ENCODE data around the gene FGD3.

The FGD3 gene

GRCh38 chr9:92984976-92985375, 37.7 kb downstream of the FGD3 start:
- no peaks in the 10 kb centered on the region for H4K20me1 ChIP-seq (ENCODE audit: insufficient read depth, low read length)
- H3K9ac ChIP-seq (ENCODE audit: low read length): no peak overlapping the region
- TF ChIP-seq EZH2phosphoT487 (IDR thresholded peaks at IDR 0.05; ENCODE audit: low read length): no peak
- TF ChIP-seq CTCF (IDR thresholded peaks at IDR 0.05; ENCODE audit: low read length): no peak
- no peak for TF ChIP-seq EZH2 (optimal IDR thresholded peaks at IDR 0.05; ENCODE audit: low read depth, low read length)
- H3K27ac ChIP-seq (ENCODE audit: low read length): no peak overlapping the region
- H2AFZ ChIP-seq (ENCODE audit: low read length): no peak overlapping the region
- H3K27me3 ChIP-seq (replicated peaks; ENCODE audit: insufficient read depth, low read length): no peaks in the 10 kb centered on the region
- DNase-seq: no peak
- no peak overlapping the region for H3K4me2 ChIP-seq (ENCODE audit: low read depth, low read length)
- peaks cover 6% of the 10 kb centered on the region for H3K4me1 ChIP-seq (ENCODE audit: low read length)
- H3K9me2 ChIP-seq (replicated peaks; ENCODE audit: insufficient read depth, low read length): no peaks in the 10 kb centered on the region
- H3K79me2 ChIP-seq (ENCODE audit: low read length): peaks cover 22% of the 10 kb centered on the region
- H3K36me3 ChIP-seq (replicated peaks; ENCODE audit: insufficient read depth, low read length): no peaks in the 10 kb centered on the region
- H3K9me3 ChIP-seq (replicated peaks; ENCODE audit: insufficient read depth, low read length): no peaks in the 10 kb centered on the region
- H3K4me3 ChIP-seq (ENCODE audit: low read length): no peak overlapping the region
- 0 out of 2 replicates have a peak, but pooled peaks cover 2% of the 10 kb centered on the region for H3F3A ChIP-seq (ENCODE audit: insufficient read depth, low read length)

- no peak for TF ChIP-seq EZH2phosphoT487 (IDR thresholded peaks at IDR 0.05; ENCODE audit: low read length)
- TF ChIP-seq CTCF (IDR thresholded peaks at IDR 0.05; ENCODE audit: low read length): peak; percentile 67
- TF ChIP-seq EZH2 (optimal IDR thresholded peaks at IDR 0.05; ENCODE audit: low read depth, low read length): no peak
- no peaks in the 10 kb centered on the region for H3K36me3 ChIP-seq (replicated peaks; ENCODE audit: insufficient read depth, low read length)
- no peak overlapping the region for H3K27ac ChIP-seq (ENCODE audit: low read length)
- H3K9me2 ChIP-seq (replicated peaks; ENCODE audit: insufficient read depth, low read length): no peaks in the 10 kb centered on the region
- H3K9ac ChIP-seq (ENCODE audit: low read length): no peak overlapping the region
- no peaks in the 10 kb centered on the region for H3K9me3 ChIP-seq (replicated peaks; ENCODE audit: insufficient read depth, low read length)
- no peak overlapping the region for H3K4me3 ChIP-seq (ENCODE audit: low read length)
- DNase-seq: peak; percentile 34
- H2AFZ ChIP-seq (ENCODE audit: low read length): no peak overlapping the region
- H3K4me1 ChIP-seq (ENCODE audit: low read length): no peaks in the 10 kb centered on the region
- H3K79me2 ChIP-seq (ENCODE audit: low read length): peaks cover 26% of the 10 kb centered on the region
- no peaks in the 10 kb centered on the region for H3F3A ChIP-seq (ENCODE audit: insufficient read depth, low read length)
- H3K4me2 ChIP-seq (ENCODE audit: low read depth, low read length): no peak overlapping the region
- no peaks in the 10 kb centered on the region for H3K27me3 ChIP-seq (replicated peaks; ENCODE audit: insufficient read depth, low read length)
- H4K20me1 ChIP-seq (ENCODE audit: insufficient read depth, low read length): no peaks in the 10 kb centered on the region
Measured at GRCh38 chr9:92986176-92987119, 39.1 kb downstream of the FGD3 start.

- Histone ChIP-seq H3K27me3 (replicated peaks; ENCODE audit: insufficient read depth, low read length) (no peaks in the 10 kb centered on the region), H3K4me1 (ENCODE audit: low read length) (no peaks in the 10 kb centered on the region), H4K20me1 (ENCODE audit: insufficient read depth, low read length) (no peaks in the 10 kb centered on the region), H2AFZ (ENCODE audit: low read length) (no peak overlapping the region), H3K9me2 (replicated peaks; ENCODE audit: insufficient read depth, low read length) (no peaks in the 10 kb centered on the region), H3K36me3 (replicated peaks; ENCODE audit: insufficient read depth, low read length) (no peaks in the 10 kb centered on the region), H3K4me3 (ENCODE audit: low read length) (no peak overlapping the region), H3K79me2 (ENCODE audit: low read length) (peaks cover 30% of the 10 kb centered on the region), H3F3A (ENCODE audit: insufficient read depth, low read length) (no peaks in the 10 kb centered on the region), H3K27ac (ENCODE audit: low read length) (no peak overlapping the region), H3K9ac (ENCODE audit: low read length) (no peak overlapping the region), H3K4me2 (ENCODE audit: low read depth, low read length) (no peak overlapping the region), H3K9me3 (replicated peaks; ENCODE audit: insufficient read depth, low read length) (no peaks in the 10 kb centered on the region)
- no peak for DNase-seq
- no peak for TF ChIP-seq CTCF (IDR thresholded peaks at IDR 0.05; ENCODE audit: low read length)
- no peak for TF ChIP-seq EZH2 (optimal IDR thresholded peaks at IDR 0.05; ENCODE audit: low read depth, low read length)
- no peak for TF ChIP-seq EZH2phosphoT487 (IDR thresholded peaks at IDR 0.05; ENCODE audit: low read length)
Measured at GRCh38 chr9:92988215-92988768, 41.0 kb downstream of the FGD3 start.
